ENCODE data around the gene GARIN5B. TPM values are rescaled to one million over a fixed set of nuclear protein-coding genes. Genes with fewer than 3 reads are reported as not detected.

GARIN5B gene
- total RNA-seq, 3 donors from 2014 or later (not counting 1 experiment from before 2014, with no cell fraction given), result not detected

DNA sequence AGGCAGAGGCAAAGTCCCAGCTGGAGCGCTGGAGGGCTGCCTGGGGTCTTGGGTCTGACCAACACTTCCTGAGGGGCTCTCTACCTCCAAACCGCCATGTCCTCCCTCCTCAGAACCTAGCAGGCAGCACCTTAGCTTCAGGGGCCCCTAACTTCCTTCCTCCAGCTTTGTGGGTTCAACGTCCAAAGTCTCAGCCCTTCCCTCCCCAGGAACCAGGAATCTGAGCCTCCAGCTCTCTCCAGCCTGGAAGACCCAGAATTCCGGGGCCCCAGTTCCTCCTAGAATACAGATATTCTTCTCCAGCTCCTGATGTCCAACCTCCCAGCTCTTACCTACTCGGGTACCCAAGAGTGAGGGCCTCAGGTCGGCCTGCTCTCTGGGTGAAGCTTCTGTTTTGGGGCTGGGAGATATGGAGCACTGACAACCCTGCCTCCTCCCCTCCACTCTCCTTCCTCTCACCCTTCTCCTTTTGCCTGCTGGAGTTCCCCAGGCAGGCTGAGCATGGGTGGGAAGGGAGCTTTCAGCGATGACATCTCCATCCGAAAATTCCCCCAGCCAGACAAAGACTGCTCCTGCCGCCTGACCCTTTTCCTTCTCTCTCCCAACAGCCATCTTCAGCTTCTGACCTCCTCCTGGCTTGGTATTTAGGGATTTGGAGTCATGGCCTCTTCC lies 41.5 kb downstream of the GARIN5B start:
- TF ChIP-seq, protein P1, sequence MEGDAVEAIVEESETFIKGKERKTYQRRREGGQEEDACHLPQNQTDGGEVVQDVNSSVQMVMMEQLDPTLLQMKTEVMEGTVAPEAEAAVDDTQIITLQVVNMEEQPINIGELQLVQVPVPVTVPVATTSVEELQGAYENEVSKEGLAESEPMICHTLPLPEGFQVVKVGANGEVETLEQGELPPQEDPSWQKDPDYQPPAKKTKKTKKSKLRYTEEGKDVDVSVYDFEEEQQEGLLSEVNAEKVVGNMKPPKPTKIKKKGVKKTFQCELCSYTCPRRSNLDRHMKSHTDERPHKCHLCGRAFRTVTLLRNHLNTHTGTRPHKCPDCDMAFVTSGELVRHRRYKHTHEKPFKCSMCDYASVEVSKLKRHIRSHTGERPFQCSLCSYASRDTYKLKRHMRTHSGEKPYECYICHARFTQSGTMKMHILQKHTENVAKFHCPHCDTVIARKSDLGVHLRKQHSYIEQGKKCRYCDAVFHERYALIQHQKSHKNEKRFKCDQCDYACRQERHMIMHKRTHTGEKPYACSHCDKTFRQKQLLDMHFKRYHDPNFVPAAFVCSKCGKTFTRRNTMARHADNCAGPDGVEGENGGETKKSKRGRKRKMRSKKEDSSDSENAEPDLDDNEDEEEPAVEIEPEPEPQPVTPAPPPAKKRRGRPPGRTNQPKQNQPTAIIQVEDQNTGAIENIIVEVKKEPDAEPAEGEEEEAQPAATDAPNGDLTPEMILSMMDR (IDR thresholded peaks at IDR 0.05), result no peak
- no peak for ATAC-seq
- no peaks in the 10 kb centered on the region for H3K36me3 ChIP-seq (ENCODE audit: control insufficient read depth, insufficient read depth, low read length)
- Mint-ChIP-seq H3K4me1 (no peaks in the 10 kb centered on the region), H3K4me3 (no peak overlapping the region), H3K36me3 (no peaks in the 10 kb centered on the region), H3K9me3 (no peaks in the 10 kb centered on the region), H3K27ac (no peak overlapping the region), H3K27me3 (ENCODE audit: low read depth in 2 of 2) (peaks cover 8 to 25% of the 10 kb centered on the region in 2 donors)
- H3K4me1 ChIP-seq (ENCODE audit: control insufficient read depth, insufficient read depth, low read length), result no peaks in the 10 kb centered on the region
- no peak for DNase-seq
- H3K27ac ChIP-seq (ENCODE audit: low read length), result no peak overlapping the region
- intact Hi-C loops (cut with micrococcal nuclease), result no loop called here
- no peaks in the 10 kb centered on the region for H3K9me3 ChIP-seq (ENCODE audit: control insufficient read depth, insufficient read depth, low read length)
- WGBS (ENCODE audit: insufficient coverage), result 32% methylated on average over 4 of the region's 9 CpGs
- no peak overlapping the region for H3K4me3 ChIP-seq (ENCODE audit: low read length)
- no peaks in the 10 kb centered on the region for H3K27me3 ChIP-seq (ENCODE audit: control insufficient read depth, insufficient read depth, low read length)

DNA sequence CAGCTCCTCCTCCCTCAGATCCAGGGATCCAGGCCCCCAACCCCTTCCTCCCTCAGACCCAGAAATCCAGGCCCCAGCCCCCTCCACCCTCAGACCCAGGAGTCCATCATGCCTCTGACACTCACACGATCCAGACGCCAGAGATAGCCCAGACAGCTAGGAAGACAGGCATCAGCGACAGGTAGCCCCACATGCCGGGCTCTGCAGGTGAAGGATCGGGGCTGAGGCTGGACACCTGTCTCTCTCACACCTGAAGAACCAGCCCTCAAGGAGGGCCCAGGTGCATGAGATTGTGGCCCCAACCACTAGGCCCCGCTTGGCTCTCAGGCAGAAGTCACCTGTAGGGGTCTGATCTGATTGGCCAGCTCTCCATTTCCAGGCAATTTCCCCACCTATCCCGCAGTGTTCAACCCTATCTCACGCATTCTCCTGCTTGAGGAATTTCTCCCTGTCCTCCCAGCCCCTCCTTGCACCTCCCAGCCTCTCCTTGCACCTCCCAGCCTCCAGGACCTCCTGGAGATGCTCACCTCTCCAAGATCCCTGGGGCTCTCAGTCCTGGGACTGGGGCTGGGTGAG lies 42.1 kb downstream of the GARIN5B start:
- Histone ChIP-seq H3K36me3 (ENCODE audit: control insufficient read depth, insufficient read depth, low read length) (no peaks in the 10 kb centered on the region), H3K27me3 (ENCODE audit: control insufficient read depth, insufficient read depth, low read length) (no peaks in the 10 kb centered on the region), H3K9me3 (ENCODE audit: control insufficient read depth, insufficient read depth, low read length) (no peaks in the 10 kb centered on the region), H3K4me3 (ENCODE audit: low read length) (no peak overlapping the region), H3K4me1 (ENCODE audit: control insufficient read depth, insufficient read depth, low read length) (no peaks in the 10 kb centered on the region), H3K27ac (ENCODE audit: low read length) (no peak overlapping the region)
- 83% methylated on average over 8 of the region's 8 CpGs for WGBS (ENCODE audit: insufficient coverage)
- Mint-ChIP-seq H3K27ac (no peak overlapping the region), H3K27me3 (ENCODE audit: low read depth in 2 of 2) (peaks cover 8 to 19% of the 10 kb centered on the region in 2 donors), H3K36me3 (no peaks in the 10 kb centered on the region), H3K4me1 (no peaks in the 10 kb centered on the region), H3K9me3 (no peaks in the 10 kb centered on the region), H3K4me3 (no peak overlapping the region)
- intact Hi-C loops (cut with micrococcal nuclease), result no loop called here
- TF ChIP-seq, protein P1 (IDR thresholded peaks at IDR 0.05), result no peak
- DNase-seq (no peak), ATAC-seq (no peak)

DNA sequence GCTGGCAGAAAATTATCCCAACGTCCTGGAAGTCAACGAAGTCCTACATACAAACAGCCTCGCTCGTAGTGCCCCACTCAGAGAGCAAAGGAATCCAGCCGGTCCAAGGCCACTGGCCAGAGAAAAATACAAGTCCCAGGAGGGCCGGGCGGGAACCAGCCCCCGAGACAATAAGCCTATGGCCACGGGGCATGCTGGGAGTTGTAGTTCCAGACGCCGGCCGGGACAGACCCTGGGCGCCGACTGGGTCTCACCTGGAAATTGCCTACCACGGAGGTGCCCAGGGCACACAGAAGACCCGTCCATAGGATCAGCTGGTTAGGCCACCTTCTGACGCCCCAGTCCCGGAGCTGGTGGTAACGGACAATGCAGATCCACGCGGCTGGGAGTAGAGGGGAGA lies 43.3 kb downstream of the GARIN5B start:
- intact Hi-C loops (cut with micrococcal nuclease), result no loop called here
- Histone ChIP-seq H3K9me3 (ENCODE audit: control insufficient read depth, insufficient read depth, low read length) (no peaks in the 10 kb centered on the region), H3K36me3 (ENCODE audit: control insufficient read depth, insufficient read depth, low read length) (no peaks in the 10 kb centered on the region), H3K27ac (ENCODE audit: low read length) (no peak overlapping the region), H3K4me1 (ENCODE audit: control insufficient read depth, insufficient read depth, low read length) (no peaks in the 10 kb centered on the region), H3K27me3 (ENCODE audit: control insufficient read depth, insufficient read depth, low read length) (no peaks in the 10 kb centered on the region), H3K4me3 (ENCODE audit: low read length) (no peak overlapping the region)
- ATAC-seq (no peak), DNase-seq (no peak)
- no peaks in the 10 kb centered on the region for H3K4me1 Mint-ChIP-seq
- H3K27me3 Mint-ChIP-seq (ENCODE audit: low read depth in 2 of 2), result peaks cover 8 to 15% of the 10 kb centered on the region in 2 donors
- WGBS (ENCODE audit: insufficient coverage), result 88% methylated on average over 21 of the region's 21 CpGs
- H3K9me3 Mint-ChIP-seq, result no peaks in the 10 kb centered on the region
- no peak overlapping the region for H3K4me3 Mint-ChIP-seq
- H3K36me3 Mint-ChIP-seq, result no peaks in the 10 kb centered on the region
- H3K27ac Mint-ChIP-seq, result no peak overlapping the region
- TF ChIP-seq, protein P1 (IDR thresholded peaks at IDR 0.05), result no peak
